GM21576 (cell line): ENCODE measurements around the gene ABLIM3.

Source experiments
- ATAC-seq: cut with Tn5 transposase; IDR thresholded peaks from one replicate; pipeline ENCODE4 v1.9.1; 2021; ENCODE audit warnings: mild to moderate bottlenecking, moderate library complexity; ENCODE audit not compliant: unreplicated experiment

ABLIM3 gene

DNA sequence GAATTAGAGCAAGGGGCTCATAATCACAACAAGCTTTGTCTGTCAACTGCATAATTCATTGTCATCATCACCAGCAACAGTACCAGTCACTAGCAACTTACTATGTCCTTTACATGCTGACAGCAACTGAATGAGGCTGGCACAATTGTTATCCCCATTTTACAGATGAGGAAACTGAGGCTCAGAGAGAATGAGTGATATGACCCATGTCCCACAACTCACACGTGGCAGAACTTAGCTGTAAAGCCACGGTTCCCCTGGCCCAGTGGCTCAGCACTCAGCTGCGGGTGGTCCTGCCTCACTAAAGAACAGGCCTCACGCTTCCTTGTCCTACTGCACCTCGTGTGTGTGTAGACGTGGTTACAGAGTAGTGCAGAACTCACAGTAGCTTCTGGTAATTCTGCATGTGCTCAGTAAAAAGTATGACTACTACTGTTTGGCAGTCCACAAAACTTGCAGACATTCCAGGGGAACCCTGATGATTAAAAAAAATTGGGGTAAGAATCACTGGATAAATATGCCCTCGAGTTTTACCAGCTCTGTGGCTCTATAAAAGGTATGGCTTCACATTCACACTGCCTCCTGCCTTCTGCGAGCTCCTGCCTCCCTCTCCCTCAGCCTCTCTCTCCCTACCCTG is 160.6 kb downstream of the ABLIM3 start:
- no peak for ATAC-seq

- no peak for ATAC-seq
Measured at GRCh38 chr5:149302641-149303040, 161.3 kb downstream of the ABLIM3 start.

GRCh38 chr5:149303210-149303609 is 161.9 kb downstream of the ABLIM3 start:
- no peak for ATAC-seq

DNA sequence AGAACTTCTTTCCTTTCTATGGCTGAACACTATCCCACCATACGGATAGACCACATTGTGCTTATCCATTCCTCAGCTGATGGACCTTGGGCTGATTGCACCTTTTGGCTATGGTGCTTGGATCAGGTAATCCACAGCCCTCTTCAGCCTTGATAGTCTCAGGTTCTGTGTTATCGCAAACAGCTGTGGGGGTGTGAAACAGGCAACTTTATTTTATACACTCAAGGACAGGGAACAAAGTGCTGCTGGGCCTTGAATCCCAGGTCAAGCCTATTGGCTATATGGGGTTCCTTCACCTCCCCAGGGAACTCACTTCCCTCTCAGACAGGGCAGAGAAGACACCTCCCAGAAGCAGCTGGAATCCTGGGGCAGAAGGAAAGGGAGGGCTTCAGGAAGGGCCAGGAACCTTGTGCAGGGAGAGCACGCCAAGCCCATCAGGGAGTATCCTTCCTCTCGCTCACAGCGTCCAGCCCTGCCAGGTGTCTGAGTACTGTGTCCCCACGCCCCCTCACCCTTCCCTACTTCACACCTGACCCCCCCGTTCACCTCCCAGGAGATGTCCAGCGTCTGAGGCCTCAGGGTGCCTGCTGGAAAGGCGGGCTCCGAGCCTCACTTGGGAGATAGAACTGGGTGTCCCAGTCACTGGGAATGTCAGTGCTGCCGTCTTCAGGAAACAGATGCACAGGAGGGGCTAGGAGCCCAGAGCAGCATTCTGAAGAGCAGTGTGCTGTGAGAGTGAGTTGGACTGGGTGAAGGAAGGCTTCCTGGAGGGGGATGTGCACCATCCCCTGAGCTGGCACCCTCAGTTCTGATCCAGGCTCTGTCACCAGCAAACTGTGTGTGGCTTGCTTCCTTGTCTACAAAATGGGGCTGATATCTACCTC is 163.1 kb downstream of the ABLIM3 start:
- ATAC-seq = no peak

- no peak for ATAC-seq
Measured at GRCh38 chr5:149309354-149309753, 168.1 kb downstream of the ABLIM3 start.
